Activated T-cell treated with anti-CD3 and anti-CD28 coated beads, Interleukin-2, amount 50 U/mL, for 1 hour (primary cell): ENCODE measurements around the gene FOXC1.

Experiments used
- DNase-seq: peaks from one replicate; pipeline ENCODE4 v3.0.0-alpha.2; 2020

The FOXC1 gene

DNA sequence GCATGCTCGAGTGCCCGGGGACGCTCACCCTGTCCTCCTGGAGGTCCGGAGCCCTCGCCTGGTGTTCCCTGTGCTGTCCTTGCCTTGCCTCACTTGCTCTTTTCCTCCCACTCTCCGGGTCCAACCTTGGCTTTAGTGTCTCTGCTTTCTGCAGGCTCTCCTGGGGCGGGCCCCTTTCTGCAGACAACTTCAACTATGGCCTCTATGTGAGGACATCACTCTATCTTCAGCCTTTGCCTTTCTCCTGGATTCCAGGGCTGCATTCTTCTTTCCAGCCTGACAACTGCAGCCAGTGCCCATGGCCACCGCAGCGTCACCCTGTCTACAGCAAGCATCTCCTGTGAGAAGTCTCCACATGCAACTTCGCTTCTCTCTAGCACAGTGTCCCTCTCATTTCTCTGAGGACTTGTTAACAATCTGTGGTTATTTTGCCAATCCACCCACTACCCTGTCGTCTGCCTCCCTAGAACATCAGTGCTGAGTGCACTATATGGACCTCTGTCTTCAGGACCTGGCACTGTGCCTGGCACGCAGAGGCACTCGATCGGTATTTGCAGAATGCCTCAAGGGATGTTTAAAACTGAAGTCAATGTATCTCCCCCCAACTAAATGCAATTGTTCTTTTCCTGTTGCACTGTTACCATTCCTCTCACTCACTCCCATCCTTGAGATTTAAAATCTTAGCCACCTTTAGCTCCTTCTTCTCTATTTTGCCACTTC is 35.9 kb downstream of the FOXC1 start:
- no peak for DNase-seq

GRCh38 chr6:1651362-1651761 is 41.6 kb downstream of the FOXC1 start:
- no peak for DNase-seq

- no peak for DNase-seq
These were observed 43.1 kb downstream of the FOXC1 start for GRCh38 chr6:1652842-1653241.

DNA sequence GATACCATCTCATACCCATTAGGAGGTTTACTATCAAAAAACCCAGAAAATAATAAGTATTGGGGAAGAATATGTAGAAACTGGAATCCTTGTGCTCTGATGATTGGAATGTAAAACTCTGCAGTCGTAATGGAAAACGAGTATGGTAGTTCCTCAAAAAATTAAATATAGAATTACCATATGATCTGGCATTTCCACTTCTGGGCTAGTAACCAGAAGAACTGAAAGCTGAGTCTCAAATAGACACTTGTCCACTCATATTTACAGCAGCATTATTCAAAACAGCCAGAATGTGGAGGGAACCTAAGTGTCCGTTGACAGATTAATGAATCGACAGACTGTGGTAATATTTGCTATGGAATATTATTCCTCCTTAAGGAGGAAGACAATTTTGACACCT is 44.3 kb downstream of the FOXC1 start:
- no peak for DNase-seq

DNA sequence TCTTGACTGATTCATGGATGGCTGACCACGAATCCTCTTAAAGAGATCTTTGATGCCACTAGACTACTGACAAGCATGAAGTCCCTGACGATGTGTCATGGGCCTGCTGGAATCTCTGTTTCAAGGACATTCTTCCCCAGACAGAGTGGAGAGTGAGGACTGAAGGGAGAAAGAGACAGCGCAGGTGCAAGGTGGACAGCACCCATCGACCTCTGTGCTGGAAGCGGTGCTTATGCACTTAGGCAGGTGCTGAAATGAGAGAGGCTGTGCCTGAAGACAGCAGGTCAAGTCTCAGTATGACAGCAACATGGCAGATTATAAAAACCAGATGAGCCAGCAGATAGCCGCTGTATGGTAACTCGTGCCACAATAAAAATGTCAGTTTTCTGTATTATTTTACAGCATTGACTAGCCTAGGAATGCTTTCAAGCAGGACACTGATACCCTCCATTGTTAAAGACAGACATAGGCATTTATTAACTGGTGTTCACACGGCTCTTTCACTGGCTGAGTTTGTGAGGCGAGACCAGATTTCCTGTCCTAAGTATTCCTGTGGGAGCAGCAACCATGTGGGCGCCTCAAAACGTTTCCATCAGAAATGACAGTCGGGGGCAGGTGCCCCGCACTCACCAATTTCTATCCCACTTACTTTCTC is 47.5 kb downstream of the FOXC1 start:
- DNase-seq: no peak

DNA sequence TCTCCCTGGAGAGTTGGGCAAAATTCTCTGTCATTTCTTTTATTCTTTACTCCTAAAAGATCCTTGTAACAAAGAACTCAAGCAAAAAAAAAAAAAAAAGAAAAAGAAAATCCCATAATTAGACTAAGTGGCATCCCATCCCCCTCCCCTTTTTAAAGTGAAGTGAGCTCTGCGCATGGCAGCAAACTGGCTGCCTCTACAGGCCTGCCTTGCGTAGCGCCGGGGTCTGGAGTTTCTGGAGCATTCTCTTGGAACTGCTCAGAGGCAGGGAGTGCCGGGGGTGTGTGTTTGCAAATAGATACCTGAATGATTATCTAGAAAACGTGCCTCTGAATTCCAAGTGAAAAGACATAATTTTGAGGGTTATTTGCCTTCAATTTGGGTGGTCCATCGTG is 48.1 kb downstream of the FOXC1 start:
- no peak for DNase-seq

DNA sequence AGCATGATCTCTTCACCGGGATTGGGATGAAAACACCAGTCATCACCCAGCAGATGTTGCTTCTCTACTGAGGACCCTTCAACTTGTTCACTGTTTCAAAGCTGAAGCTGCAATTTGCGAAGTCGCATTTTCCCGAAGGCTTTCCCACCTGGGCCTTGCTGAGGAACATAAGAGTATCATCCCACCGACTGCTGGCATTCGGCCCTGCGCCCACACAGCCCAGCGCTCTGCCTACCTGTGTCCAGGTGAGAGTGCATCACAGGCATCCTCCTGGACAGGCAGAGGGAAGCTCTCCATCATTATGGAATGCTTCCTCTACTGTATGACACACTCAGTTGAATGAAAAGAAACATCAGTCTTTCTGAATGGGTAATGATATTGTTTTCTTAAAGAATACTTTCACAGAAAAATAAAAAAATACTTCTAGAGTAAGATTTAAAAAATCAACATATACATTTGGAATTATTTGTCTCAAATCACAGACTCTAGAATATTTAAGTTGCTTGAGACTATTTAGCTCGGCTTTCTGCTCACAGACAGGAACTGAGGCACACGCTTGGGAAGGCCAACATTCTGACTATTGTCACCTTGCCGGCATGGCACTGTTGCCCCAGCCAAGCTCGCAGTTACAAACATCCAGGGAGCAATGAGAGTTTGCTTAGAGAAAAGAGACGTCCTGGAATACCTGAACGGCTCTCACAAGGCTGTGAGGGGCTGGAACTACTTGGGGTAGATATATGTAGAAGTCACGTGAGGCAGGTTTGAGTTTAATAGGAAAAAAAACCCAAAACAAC is 48.7 kb downstream of the FOXC1 start:
- DNase-seq: no peak

- DNase-seq: no peak
These were observed 50.1 kb downstream of the FOXC1 start for GRCh38 chr6:1659816-1660215.

DNA sequence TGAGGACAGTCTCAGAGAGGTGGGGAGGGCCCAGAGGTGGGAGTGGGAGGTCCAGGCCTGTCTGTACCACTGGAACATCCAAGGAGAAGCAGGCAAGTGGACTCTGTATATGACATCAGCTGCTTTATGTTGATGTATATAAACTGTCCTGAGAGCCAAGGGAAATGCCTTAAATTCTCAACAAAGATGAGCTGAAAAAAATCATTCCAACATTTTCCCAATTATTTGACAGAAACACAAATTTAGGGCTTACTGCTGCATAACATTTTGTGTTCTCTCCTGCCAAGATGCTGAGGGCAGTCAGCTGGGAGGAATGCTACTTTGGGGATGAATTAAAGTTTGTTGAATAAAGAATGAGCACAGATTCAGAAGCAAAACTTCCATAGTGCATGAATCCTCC is 52.8 kb downstream of the FOXC1 start:
- DNase-seq: no peak
